Measurements from ENCODE around the gene OGFOD2. TPM values are rescaled to one million over a fixed set of nuclear protein-coding genes. Genes with fewer than 3 reads are reported as not detected.

OGFOD2 gene
- total and polyA plus RNA-seq, 9 of the 15 experiments (the other 6 are each of a cell fraction or from before 2014, with no cell fraction given), result 1.4 to 111 (median 18.5) TPM

GRCh38 chr12:122946690-122947341 is 28.2 kb upstream of the OGFOD2 start:
- no TSS peak for BruUV-seq (replicated peaks)
- in situ Hi-C loops (cut with MboI), result no loop called here
- 50% methylated on average over 10 of the region's 10 CpGs for WGBS (ENCODE audit: insufficient coverage, low coverage, missing lambda C conversion rate)
- H3K27me3 ChIP-seq (ENCODE audit: control insufficient read depth in 2 of 2, insufficient read depth in 2 of 2, low read length in 2 of 2), result no peaks in the 10 kb centered on the region
- no peaks in the 10 kb centered on the region; the same call in 1 of the 2 replicates for H4K20me1 ChIP-seq (replicated peaks; ENCODE audit: control insufficient read depth, insufficient read depth, low read length)
- CTCF ChIA-PET (ENCODE audit: low intra/inter-chr PET ratio), result interaction anchor here (0.8 kb wide), 1 partner anchor 87 kb away, joined by 3 read pairs; no protein-coding TSS in a partner anchor
- no peak overlapping the region; the same call in 2 of the 3 replicates for H3K27ac ChIP-seq (ENCODE audit: extremely low read depth, low read depth, low read length)
- no peaks in the 10 kb centered on the region for H3K79me2 ChIP-seq (ENCODE audit: control insufficient read depth, insufficient read depth, low read length)
- no peaks in the 10 kb centered on the region; the same call in 2 of the 3 replicates for H3K36me3 ChIP-seq (ENCODE audit: control insufficient read depth, insufficient read depth, low read length)
- H2AFZ ChIP-seq (ENCODE audit: low read depth, low read length), result no peak overlapping the region; the same call in 1 of the 2 replicates
- peaks cover 6 to 36% of the 10 kb centered on the region in 2 experiments; a peak in 4 of 5 replicates for H3K4me1 ChIP-seq (replicated peaks in 1 of 2; ENCODE audit: control insufficient read depth in 2 of 2, insufficient read depth in 2 of 2, low read length in 2 of 2)
- peak overlapping the region in 1 of 2 experiments; percentile 68; a peak in 2 of 4 replicates for H3K9ac ChIP-seq (ENCODE audit: insufficient read depth in 1 of 2, low read depth in 2 of 2, low read length in 2 of 2)
- ATAC-seq (peak; percentile 89), FAIRE-seq (peak; percentile 83), DNase-seq (ENCODE audit: extremely low read depth in 1 of 4, low spot score in 3 of 4) (peak; percentile 50 to 69 (median 58))
- H3K9me1 ChIP-seq (ENCODE audit: control insufficient read depth, insufficient read depth, low read length), result no peaks in the 10 kb centered on the region
- no peak overlapping the region for H3K4me3 ChIP-seq
- H3K4me2 ChIP-seq (ENCODE audit: insufficient read depth, low read length), result no peak overlapping the region
- intact Hi-C loops (cut with micrococcal nuclease), result no loop called here
- no peaks in the 10 kb centered on the region for H3K9me3 ChIP-seq (replicated peaks; ENCODE audit: control insufficient read depth, insufficient read depth, low read depth, low read length)
- POLR2A ChIA-PET, result no interaction called here
- TF ChIP-seq, protein P1, sequence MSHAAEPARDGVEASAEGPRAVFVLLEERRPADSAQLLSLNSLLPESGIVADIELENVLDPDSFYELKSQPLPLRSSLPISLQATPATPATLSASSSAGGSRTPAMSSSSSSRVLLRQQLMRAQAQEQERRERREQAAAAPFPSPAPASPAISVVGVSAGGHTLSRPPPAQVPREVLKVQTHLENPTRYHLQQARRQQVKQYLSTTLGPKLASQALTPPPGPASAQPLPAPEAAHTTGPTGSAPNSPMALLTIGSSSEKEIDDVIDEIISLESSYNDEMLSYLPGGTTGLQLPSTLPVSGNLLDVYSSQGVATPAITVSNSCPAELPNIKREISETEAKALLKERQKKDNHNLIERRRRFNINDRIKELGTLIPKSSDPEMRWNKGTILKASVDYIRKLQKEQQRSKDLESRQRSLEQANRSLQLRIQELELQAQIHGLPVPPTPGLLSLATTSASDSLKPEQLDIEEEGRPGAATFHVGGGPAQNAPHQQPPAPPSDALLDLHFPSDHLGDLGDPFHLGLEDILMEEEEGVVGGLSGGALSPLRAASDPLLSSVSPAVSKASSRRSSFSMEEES (CRISPR knock-in tag; IDR thresholded peaks at IDR 0.05), result peak; percentile 43; the same call in 1 of the 2 replicates
- TF ChIP-seq, protein P2, sequence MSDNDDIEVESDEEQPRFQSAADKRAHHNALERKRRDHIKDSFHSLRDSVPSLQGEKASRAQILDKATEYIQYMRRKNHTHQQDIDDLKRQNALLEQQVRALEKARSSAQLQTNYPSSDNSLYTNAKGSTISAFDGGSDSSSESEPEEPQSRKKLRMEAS (CRISPR knock-in tag; IDR thresholded peaks at IDR 0.05), result peak; percentile 95
- TF ChIP-seq TFAP4 (CRISPR knock-in tag; IDR thresholded peaks at IDR 0.05; ENCODE audit: borderline replicate concordance), result peak; percentile 72; the same call in 1 of the 2 replicates
- peak; percentile 30; the same call in 1 of the 2 replicates for TF ChIP-seq BACH1 (tag; IDR thresholded peaks at IDR 0.05)
- peak; percentile 45 to 70; a peak in 3 of 4 replicates for TF ChIP-seq FOXK2 (conservative IDR thresholded peaks at IDR 0.05 in 1 of 2, IDR thresholded peaks at IDR 0.05 in 1 of 2; ENCODE audit: low read depth in 2 of 2)
- TF ChIP-seq PHF20 (IDR thresholded peaks at IDR 0.05; ENCODE audit: partially characterized antibody), result peak; percentile 38
- peak; percentile 49 to 58 for TF ChIP-seq NRF1 (conservative IDR thresholded peaks at IDR 0.05 in 1 of 2, IDR thresholded peaks at IDR 0.05 in 1 of 2)
- TF ChIP-seq FOSL1 (tag; conservative IDR thresholded peaks at IDR 0.05), result peak; percentile 99
- no peak for TF ChIP-seq ARHGAP35 (IDR thresholded peaks at IDR 0.05; ENCODE audit: partially characterized antibody)
- 0 out of 2 replicates have a peak, but pooled peaks have one; percentile 40 for TF ChIP-seq ZNF584 (CRISPR knock-in tag; IDR thresholded peaks at IDR 0.05; ENCODE audit: low read depth)
- no peak for TF ChIP-seq ZC3H11A (IDR thresholded peaks at IDR 0.05; ENCODE audit: low read depth, low read length)
- no peak for TF ChIP-seq ZBTB1 (CRISPR knock-in tag; IDR thresholded peaks at IDR 0.05; ENCODE audit: borderline replicate concordance, low read depth)
- 0 out of 2 replicates have a peak, but pooled peaks have one; percentile 29 for TF ChIP-seq ZFX (CRISPR knock-in tag; IDR thresholded peaks at IDR 0.05)
- TF ChIP-seq CREB1 (IDR thresholded peaks at IDR 0.05), result no peak
- peak; percentile 46; the same call in 1 of the 2 replicates for TF ChIP-seq CREB1 (CRISPR knock-in tag; IDR thresholded peaks at IDR 0.05)
- TF ChIP-seq ARID1B (IDR thresholded peaks at IDR 0.05), result peak; percentile 43; the same call in 1 of the 2 replicates
- TF ChIP-seq POLR2AphosphoS2 (IDR thresholded peaks at IDR 0.05; ENCODE audit: low read length), result no peak
- TF ChIP-seq TOE1 (IDR thresholded peaks at IDR 0.05; ENCODE audit: borderline replicate concordance), result peak; percentile 80; the same call in 1 of the 2 replicates
- TF ChIP-seq TOE1 (CRISPR knock-in tag; IDR thresholded peaks at IDR 0.05; ENCODE audit: borderline replicate concordance, low read depth), result no peak
- TF ChIP-seq NUFIP1 (IDR thresholded peaks at IDR 0.05; ENCODE audit: partially characterized antibody), result no peak

All from K562 (cell line).